H1 (cell line): Measurements from ENCODE around the gene IFNAR2. TPM values are rescaled to one million over a fixed set of nuclear protein-coding genes. Genes with fewer than 3 reads are reported as not detected.

Source experiments
- CTCF ChIA-PET: fragments of 300-600 bp; sonication (Branson Sonifier 250); formaldehyde crosslinking; loops from one replicate; lab custom pipeline; 2021; ENCODE audit not compliant: partially characterized antibody; lab: Charles Lee
- POLR2A ChIA-PET: fragments of 300-600 bp; sonication (Branson Sonifier 250); formaldehyde crosslinking; loops from one replicate; lab custom pipeline; 2021; ENCODE audit warnings: inconsistent platforms; ENCODE audit not compliant: partially characterized antibody; lab: Charles Lee
- DNase-seq, 2 experiments: peaks; one replicate each; pipeline versions ENCODE4 v3.0.0 to v3.0.0-alpha.2; 2010 to 2022; ENCODE audit warnings: low spot score in 2 of 2, low read depth in 1 of 2, mixed read lengths in 1 of 2
- FAIRE-seq: peaks from 2 replicates; lab custom pipeline; 2011; peaks lifted over from hg19 to GRCh38; lab: Jason Lieb, UNC
- H2AFZ ChIP-seq: 2 replicates; pipeline ENCODE4 v1.8.1; 2012; ENCODE audit warnings: low read length, inconsistent platforms
- H2AK5ac ChIP-seq: 2 replicates; pipeline ENCODE4 v1.6.1; 2013; ENCODE audit warnings: low read depth, low read length
- H2BK120ac ChIP-seq: replicated peaks from 2 replicates; pipeline ENCODE3; 2013; ENCODE audit warnings: low read depth, low read length, inconsistent platforms
- H2BK12ac ChIP-seq: 2 replicates; pipeline ENCODE4 v1.6.1; 2013; ENCODE audit warnings: low read depth, low read length
- H2BK15ac ChIP-seq: 2 replicates; pipeline ENCODE4 v1.6.1; 2013; ENCODE audit warnings: low read length
- H2BK20ac ChIP-seq: 2 replicates; pipeline ENCODE4 v1.6.1; 2013; ENCODE audit warnings: low read length
- H2BK5ac ChIP-seq: 2 replicates; pipeline ENCODE4 v1.6.1; 2013; ENCODE audit warnings: low read depth, low read length
- H3K14ac ChIP-seq: 2 replicates; pipeline ENCODE4 v1.6.1; 2013; ENCODE audit warnings: inconsistent platforms; ENCODE audit not compliant: insufficient read length
- H3K18ac ChIP-seq: 2 replicates; pipeline ENCODE4 v1.6.1; 2013; ENCODE audit warnings: low read length; ENCODE audit errors: extremely low read depth
- H3K23ac ChIP-seq: 2 replicates; pipeline ENCODE4 v1.6.1; 2013; ENCODE audit warnings: inconsistent platforms; ENCODE audit not compliant: insufficient read length
- H3K23me2 ChIP-seq: 2 replicates; pipeline ENCODE4 v1.6.1; 2013; ENCODE audit warnings: low read depth, low read length
- H3K27ac ChIP-seq: 2 replicates; pipeline ENCODE4 v1.6.1; 2011; ENCODE audit warnings: low read depth, low read length, inconsistent platforms
- H3K27me3 ChIP-seq, 4 experiments: replicated peaks in 1 of 4; 1 replicate in 1 of 4; 2 replicates in 3 of 4; pipeline versions ENCODE4 v1.6.1 to v1.8.1; 2011 to 2013; ENCODE audit warnings: low read length in 3 of 4, mild to moderate bottlenecking in 3 of 4, inconsistent platforms in 2 of 4, mixed read lengths in 2 of 4, moderate library complexity in 1 of 4; ENCODE audit not compliant: control insufficient read depth in 3 of 4, insufficient read depth in 3 of 4; ENCODE audit errors: extremely low read depth in 1 of 4
- H3K36me3 ChIP-seq, 4 experiments: 2 replicates each; pipeline versions ENCODE4 v1.6.1 to v1.8.1; 2011 to 2013; ENCODE audit warnings: mild to moderate bottlenecking in 4 of 4, low read length in 3 of 4, moderate library complexity in 2 of 4, control low read depth in 1 of 4, inconsistent platforms in 1 of 4; ENCODE audit not compliant: insufficient read depth in 4 of 4, control insufficient read depth in 2 of 4
- H3K4ac ChIP-seq: replicated peaks from 2 replicates; pipeline ENCODE3; 2013; ENCODE audit warnings: low read length, low read depth, mixed read lengths, inconsistent platforms; ENCODE audit not compliant: insufficient read length
- H3K4me1 ChIP-seq, 4 experiments: replicated peaks in 1 of 4; 1 replicate in 1 of 4; 2 replicates in 3 of 4; pipeline versions ENCODE4 v1.6.1 to v1.8.1; 2011 to 2013; ENCODE audit warnings: low read length in 3 of 4, inconsistent platforms in 2 of 4, mixed read lengths in 1 of 4; ENCODE audit not compliant: insufficient read depth in 4 of 4, control insufficient read depth in 3 of 4
- H3K4me2 ChIP-seq, 2 experiments: 2 replicates each; pipeline versions ENCODE4 v1.6.1 to v1.8.1; 2011 to 2013; ENCODE audit warnings: low read depth in 2 of 2, low read length in 2 of 2, control low read depth in 1 of 2, inconsistent platforms in 1 of 2, mild to moderate bottlenecking in 1 of 2; ENCODE audit not compliant: insufficient read depth in 1 of 2
- H3K4me3 ChIP-seq, 4 experiments: fragments of 200-600, 300-600 bp in 1 of 4; sonication (generic), shearing (Covaris generic), sonication (Bioruptor Twin) in 1 of 4; 2 replicates each; pipeline versions ENCODE4 v1.5.1 to v1.8.1; 2011 to 2016; ENCODE audit warnings: low read length in 4 of 4, low read depth in 3 of 4, control low read depth in 2 of 4, inconsistent platforms in 2 of 4, mild to moderate bottlenecking in 2 of 4, mixed read lengths in 1 of 4, moderate library complexity in 1 of 4; ENCODE audit not compliant: insufficient read depth in 2 of 4; ENCODE audit errors: extremely low read depth in 1 of 4
- H3K56ac ChIP-seq: replicated peaks from 2 replicates; pipeline ENCODE3; 2013; ENCODE audit warnings: low read depth, mild to moderate bottlenecking, mixed read lengths, low read length, inconsistent platforms; ENCODE audit not compliant: insufficient read length
- H3K79me1 ChIP-seq: 2 replicates; pipeline ENCODE4 v1.6.1; 2013; ENCODE audit warnings: low read depth, low read length, control low read depth
- H3K79me2 ChIP-seq, 2 experiments: 2 replicates each; pipeline versions ENCODE4 v1.6.1 to v1.8.1; 2012 to 2013; ENCODE audit warnings: low read length in 2 of 2, mild to moderate bottlenecking in 2 of 2, inconsistent platforms in 1 of 2; ENCODE audit not compliant: insufficient read depth in 2 of 2, control insufficient read depth in 1 of 2
- H3K9ac ChIP-seq, 4 experiments: replicated peaks in 1 of 4; 1 replicate in 1 of 4; 2 replicates in 3 of 4; pipeline versions ENCODE4 v1.6.1 to v1.8.1; 2011 to 2013; ENCODE audit warnings: low read depth in 3 of 4, low read length in 3 of 4, control low read depth in 2 of 4, mild to moderate bottlenecking in 2 of 4, moderate library complexity in 2 of 4, inconsistent platforms in 1 of 4; ENCODE audit errors: extremely low read depth in 1 of 4
- H3K9me3 ChIP-seq, 2 experiments: 2 replicates each; pipeline versions ENCODE4 v1.6.1 to v1.8.1; 2012 to 2013; ENCODE audit warnings: mild to moderate bottlenecking in 2 of 2, moderate library complexity in 2 of 2, control low read depth in 1 of 2, inconsistent platforms in 1 of 2, low read depth in 1 of 2, low read length in 1 of 2, mixed read lengths in 1 of 2; ENCODE audit not compliant: insufficient read depth in 2 of 2
- H4K20me1 ChIP-seq, 2 experiments: replicated peaks in 1 of 2; 2 replicates each; pipeline versions ENCODE3 to v1.8.1; 2011 to 2013; ENCODE audit warnings: inconsistent platforms in 2 of 2, low read length in 2 of 2, mild to moderate bottlenecking in 1 of 2; ENCODE audit not compliant: insufficient read depth in 2 of 2, control insufficient read depth in 1 of 2
- H4K5ac ChIP-seq: 2 replicates; pipeline ENCODE4 v1.6.1; 2013; ENCODE audit warnings: low read length, low read depth, mixed read lengths, inconsistent platforms; ENCODE audit not compliant: insufficient read length
- H4K8ac ChIP-seq: 2 replicates; pipeline ENCODE4 v1.8.0; 2013; ENCODE audit warnings: mild to moderate bottlenecking, moderate library complexity, low read length, inconsistent platforms; ENCODE audit not compliant: insufficient read depth; ENCODE audit errors: extremely low read depth
- H4K91ac ChIP-seq: replicated peaks from 2 replicates; pipeline ENCODE3; 2013; ENCODE audit warnings: low read length, mixed read lengths, inconsistent platforms; ENCODE audit not compliant: insufficient read length
- ATF2 ChIP-seq: IDR thresholded peaks from 2 replicates; pipeline ENCODE4 v1.6.1; 2012; ENCODE audit warnings: low read length, inconsistent platforms
- CREB1 ChIP-seq: IDR thresholded peaks from 2 replicates; pipeline ENCODE4 v1.6.1; 2012; ENCODE audit warnings: inconsistent platforms
- PHF8 ChIP-seq: fragments of 200-600 bp; sonication (generic); conservative IDR thresholded peaks from 2 replicates; pipeline ENCODE4 v1.7.1; 2012; ENCODE audit warnings: low read depth, mild to moderate bottlenecking, inconsistent platforms, low read length, moderate library complexity
- SUZ12 ChIP-seq: fragments of 200-600 bp; sonication (generic); IDR thresholded peaks from 2 replicates; pipeline ENCODE4 v1.6.1; 2012; ENCODE audit warnings: mild to moderate bottlenecking, inconsistent platforms, low read length, moderate library complexity, mixed read lengths
- WGBS, 2 experiments: shearing (Covaris generic) in 1 of 2; methylation state at CpG; one replicate each; pipeline versions ENCODE4 v1.1.6 to v1.1.7; 2013 to 2015; ENCODE audit warnings: low lambda C conversion rate in 2 of 2, mixed read lengths in 2 of 2, inconsistent platforms in 1 of 2, low coverage in 1 of 2, missing lambda C conversion rate in 1 of 2; ENCODE audit not compliant: insufficient replicate concordance in 2 of 2, insufficient coverage in 1 of 2, insufficient read length in 1 of 2; ENCODE audit errors: extremely low coverage in 1 of 2, missing lambda C conversion rate in 1 of 2; 5-methylcytosine and 5-hydroxymethylcytosine counted together
- polyA plus RNA-seq, 7 experiments: library from polyadenylated mRNA; depleted of rRNA in 3 of 7; stranded (reverse) in 5 of 7; unstranded in 2 of 7; fragments of >200 nt in 5 of 7; fragments of 200-250 nt in 2 of 7; gene quantifications; 1 replicate in 5 of 7; 2 replicates in 1 of 7; 4 replicates in 1 of 7; pipeline versions ENCODE4 v1.2.1 to v1.2.3, GENCODE V29; 2011 to 2013; ENCODE audit warnings: missing spikeins in 2 of 7, mixed read lengths in 2 of 7
- total RNA-seq: library from RNA; stranded (reverse); fragmentation: NEBNext Ultra II Directional; extraction: Animal tissue kit (Norgen Biotek cat#: 25700); gene quantifications from 2 replicates; pipeline ENCODE4 v1.2.1, GENCODE V29; 2021

Gene IFNAR2
- total and polyA plus RNA-seq, 2 of the 8 experiments (the other 6 are each of a cell fraction or from before 2014, with no cell fraction given) = 12.2 to 16.1 TPM

- no peaks in the 10 kb centered on the region for H3K79me1 ChIP-seq
- H3K23ac ChIP-seq = no peak overlapping the region
- H2AFZ ChIP-seq = no peak overlapping the region
- no peak overlapping the region for H3K4me3 ChIP-seq
- ChIA-PET POLR2A (interaction anchor here (0.8 kb wide), 1 partner anchor 9 kb away, joined by 3 read pairs; no protein-coding TSS in a partner anchor), CTCF (interaction anchor here (1.2 kb wide), 1 partner anchor 130 kb away, joined by 3 read pairs; no protein-coding TSS in a partner anchor)
- no peak overlapping the region for H2BK12ac ChIP-seq
- no peak overlapping the region for H3K9ac ChIP-seq
- H2BK120ac ChIP-seq = no peak overlapping the region
- no peak overlapping the region for H3K4me2 ChIP-seq
- DNase-seq (no peak), FAIRE-seq (no peak)
- TF ChIP-seq SUZ12 (no peak), ATF2 (no peak), PHF8 (no peak), CREB1 (no peak)
- H2BK15ac ChIP-seq = no peak overlapping the region
- no peak overlapping the region for H3K14ac ChIP-seq
- H2BK20ac ChIP-seq = no peak overlapping the region
- peaks cover 0 to 22% (median 13%) of the 10 kb centered on the region in 4 experiments; a peak in 6 of 8 replicates for H3K36me3 ChIP-seq
- H3K27me3 ChIP-seq = no peaks in the 10 kb centered on the region
- H3K4ac ChIP-seq = no peak overlapping the region
- no peak overlapping the region for H4K8ac ChIP-seq
- H2AK5ac ChIP-seq = no peak overlapping the region
- H4K5ac ChIP-seq = no peak overlapping the region
- WGBS, 2 experiments = 84% methylated on average over 6 of the region's 6 CpGs; no CpG with 5 or more reads in 1 of the 2 experiments
- no peak overlapping the region for H3K27ac ChIP-seq
- H3K79me2 ChIP-seq = no peaks in the 10 kb centered on the region
- no peak overlapping the region for H3K18ac ChIP-seq
- no peaks in the 10 kb centered on the region for H3K23me2 ChIP-seq
- no peak overlapping the region for H4K91ac ChIP-seq
- no peaks in the 10 kb centered on the region for H3K4me1 ChIP-seq
- H4K20me1 ChIP-seq = no peaks in the 10 kb centered on the region
- H3K9me3 ChIP-seq = no peaks in the 10 kb centered on the region
- H3K56ac ChIP-seq = no peak overlapping the region
- H2BK5ac ChIP-seq = no peak overlapping the region
Observed at GRCh38 chr21:33256019-33256418, 26.3 kb downstream of the IFNAR2 start.
